ENCODE measurements around the gene RANBP6.

- TF ChIP-seq CTCF (conservative IDR thresholded peaks at IDR 0.05) (peak; percentile 77), EZH2 (IDR thresholded peaks at IDR 0.05; ENCODE audit: low read depth) (no peak)
Measured at GRCh38 chr9:6055216-6055615, 39.8 kb upstream of the RANBP6 start.
